Measurements from ENCODE around the gene PPP1R9B. TPM values are rescaled to one million over a fixed set of nuclear protein-coding genes. Genes with fewer than 3 reads are reported as not detected.
A peak's percentile ranks its signal among the peaks of the same experiment; 100 is the strongest.

PPP1R9B gene
- total and polyA plus RNA-seq, 9 donors: 24.7 to 66.1 (median 48.5) TPM

DNA sequence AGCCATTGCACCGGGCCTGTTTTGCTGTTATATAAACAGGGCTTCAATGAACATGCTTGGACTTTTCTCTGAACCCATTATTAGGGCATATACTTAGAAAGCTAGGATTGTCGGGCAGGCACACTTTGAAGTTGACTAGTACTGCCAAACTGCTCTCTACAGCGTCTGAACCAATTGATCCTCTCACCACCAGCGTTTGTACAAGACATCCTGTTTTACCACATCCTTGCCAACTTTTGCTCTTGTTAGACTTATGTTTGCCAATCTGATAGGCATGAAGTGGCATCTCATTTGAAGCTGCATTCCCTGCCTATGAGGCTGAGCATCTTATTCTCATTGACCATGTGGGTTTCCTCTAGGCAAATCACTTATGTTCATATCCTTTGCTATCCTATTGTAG lies 7.4 kb upstream of the PPP1R9B start:
- H3K27ac ChIP-seq (ENCODE audit: low read length): no peak overlapping the region
- 70% methylated on average over 4 of the region's 4 CpGs for WGBS (ENCODE audit: insufficient coverage)

DNA sequence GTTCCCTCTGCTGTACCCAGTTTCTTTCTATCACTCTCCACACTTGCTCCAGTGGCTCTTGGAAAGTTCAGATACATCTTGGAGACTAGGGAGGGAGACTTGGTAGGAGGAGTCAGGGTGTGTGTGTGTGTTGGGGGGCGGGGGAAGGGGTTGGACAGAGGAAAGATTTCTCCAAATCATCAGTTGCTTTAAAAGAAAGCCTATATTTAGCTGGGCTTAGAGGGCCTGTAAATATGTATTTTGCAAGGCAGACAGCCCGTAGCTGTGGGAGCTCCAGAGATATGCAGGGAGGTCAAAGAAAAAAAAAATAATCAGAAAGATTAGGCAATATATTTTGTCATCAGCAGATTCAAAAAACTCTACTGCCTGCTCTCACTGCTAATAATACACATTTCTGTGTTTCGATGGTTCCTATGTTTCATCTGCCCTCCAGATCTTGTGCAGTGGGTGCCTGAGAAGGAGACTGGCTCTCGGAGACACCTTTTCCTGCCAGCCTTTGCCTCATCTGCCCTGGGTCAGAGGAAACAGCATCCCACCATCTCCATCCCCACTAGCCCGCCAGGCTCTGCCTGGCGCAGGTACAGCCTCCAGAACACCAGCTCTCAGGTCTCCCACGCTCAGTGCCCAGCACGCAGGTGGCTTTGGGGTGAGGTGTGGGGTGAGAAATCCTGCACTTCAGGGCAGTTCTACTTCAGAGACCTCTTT lies 4.8 kb upstream of the PPP1R9B start:
- Histone ChIP-seq H3K27ac (ENCODE audit: low read length) (peak overlapping the region; percentile 98), H3K9me3 (replicated peaks; ENCODE audit: control insufficient read depth, low read depth, low read length) (no peaks in the 10 kb centered on the region), H3K4me1 (ENCODE audit: control insufficient read depth, insufficient read depth, low read length) (peaks cover 44% of the 10 kb centered on the region), H3K4me3 (ENCODE audit: low read length) (no peak overlapping the region), H3K36me3 (ENCODE audit: control insufficient read depth, insufficient read depth, low read length) (no peaks in the 10 kb centered on the region), H3K27me3 (ENCODE audit: control insufficient read depth, insufficient read depth, low read length) (no peaks in the 10 kb centered on the region)
- DNase-seq: peak; percentile 90
- WGBS (ENCODE audit: insufficient coverage): 40% methylated on average over 1 of the region's 8 CpGs

More for the DNA sequence above, 7.4 kb upstream of the PPP1R9B start:
- Histone ChIP-seq H3K36me3 (ENCODE audit: control insufficient read depth, insufficient read depth, low read length) (no peaks in the 10 kb centered on the region), H3K4me1 (ENCODE audit: control insufficient read depth, insufficient read depth, low read length) (peaks cover 40% of the 10 kb centered on the region), H3K27me3 (ENCODE audit: control insufficient read depth, insufficient read depth, low read length) (no peaks in the 10 kb centered on the region), H3K4me3 (ENCODE audit: low read length) (no peak overlapping the region), H3K9me3 (replicated peaks; ENCODE audit: control insufficient read depth, low read depth, low read length) (no peaks in the 10 kb centered on the region)
- no peak for DNase-seq

DNA sequence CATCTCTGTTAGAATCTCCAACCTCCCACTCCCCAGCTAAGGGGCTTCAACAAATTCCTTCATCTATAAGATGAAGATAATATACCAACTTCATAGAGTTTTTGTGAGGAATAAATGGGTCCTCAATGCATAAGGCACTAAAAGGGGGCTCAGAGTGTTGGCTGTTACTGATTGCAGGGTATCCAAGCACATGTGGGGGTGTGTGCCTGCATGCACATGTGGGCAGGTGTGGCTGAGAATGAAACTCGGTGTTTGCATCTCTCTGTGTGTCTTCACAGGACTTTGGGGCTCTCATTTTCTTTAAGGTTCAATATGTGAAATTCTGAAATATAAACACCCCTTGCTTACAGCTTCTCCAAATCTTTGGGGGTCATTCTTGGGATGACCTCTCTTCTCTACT lies 4.1 kb upstream of the PPP1R9B start:
- 0% methylated on average over 1 of the region's 1 CpG for WGBS (ENCODE audit: insufficient coverage)
- no peaks in the 10 kb centered on the region for H3K36me3 ChIP-seq (ENCODE audit: control insufficient read depth, insufficient read depth, low read length)
- no peaks in the 10 kb centered on the region for H3K9me3 ChIP-seq (replicated peaks; ENCODE audit: control insufficient read depth, low read depth, low read length)
- peak overlapping the region; percentile 98 for H3K27ac ChIP-seq (ENCODE audit: low read length)
- H3K4me3 ChIP-seq (ENCODE audit: low read length): no peak overlapping the region
- peaks cover 44% of the 10 kb centered on the region for H3K4me1 ChIP-seq (ENCODE audit: control insufficient read depth, insufficient read depth, low read length)
- no peak for DNase-seq
- H3K27me3 ChIP-seq (ENCODE audit: control insufficient read depth, insufficient read depth, low read length): no peaks in the 10 kb centered on the region

DNA sequence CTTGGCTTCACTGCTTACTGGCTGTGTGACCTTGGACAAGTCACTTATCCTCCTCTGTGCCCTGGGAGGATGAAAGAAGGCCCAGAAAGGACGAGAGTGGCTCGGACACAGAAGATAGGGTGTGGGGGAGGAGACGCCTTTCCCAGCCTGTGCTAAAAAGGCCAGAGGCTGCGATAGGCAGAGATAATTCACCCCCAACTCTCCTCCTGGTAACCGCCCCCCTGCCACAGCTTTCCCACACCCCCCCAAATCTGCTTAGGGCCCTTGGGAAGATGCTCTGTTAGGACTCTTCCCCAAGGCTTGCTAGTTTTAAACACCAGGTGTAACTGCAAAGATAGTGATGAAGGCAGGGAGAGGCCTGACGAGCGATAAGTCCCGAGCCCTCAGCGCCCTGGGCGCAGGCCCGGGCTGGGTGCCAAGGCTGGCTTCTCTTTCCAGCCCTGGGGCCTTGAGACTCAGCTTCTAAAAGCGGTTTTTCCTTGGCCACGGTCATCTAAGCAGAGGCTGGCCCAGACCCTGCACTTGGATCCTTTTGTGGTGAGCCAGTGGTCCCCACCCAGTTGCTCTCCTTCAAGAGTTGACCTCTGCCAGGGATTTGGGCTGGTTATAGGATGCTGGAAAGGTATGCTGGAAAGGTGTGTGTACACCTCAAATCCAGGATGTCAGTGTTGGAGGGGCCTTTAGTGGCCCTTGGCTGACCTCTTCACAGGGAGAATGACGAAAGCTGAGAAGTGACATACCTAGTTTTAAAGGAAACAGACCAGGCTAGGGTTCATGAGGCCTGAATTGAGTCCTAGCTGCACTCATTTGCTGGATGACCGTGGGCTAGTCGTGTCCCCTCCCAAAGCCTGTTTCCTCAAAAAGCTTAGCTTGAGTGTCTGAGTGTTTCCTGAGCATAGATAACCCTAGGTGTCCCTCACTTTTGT lies 3.4 kb upstream of the PPP1R9B start:
- peak overlapping the region; percentile 98 for H3K27ac ChIP-seq (ENCODE audit: low read length)
- H3K27me3 ChIP-seq (ENCODE audit: control insufficient read depth, insufficient read depth, low read length): no peaks in the 10 kb centered on the region
- peaks cover 49% of the 10 kb centered on the region for H3K4me1 ChIP-seq (ENCODE audit: control insufficient read depth, insufficient read depth, low read length)
- H3K36me3 ChIP-seq (ENCODE audit: control insufficient read depth, insufficient read depth, low read length): no peaks in the 10 kb centered on the region
- H3K9me3 ChIP-seq (replicated peaks; ENCODE audit: control insufficient read depth, low read depth, low read length): no peaks in the 10 kb centered on the region
- peak; percentile 80 for DNase-seq
- H3K4me3 ChIP-seq (ENCODE audit: low read length): no peak overlapping the region
- WGBS (ENCODE audit: insufficient coverage): 24% methylated on average over 13 of the region's 16 CpGs

DNA sequence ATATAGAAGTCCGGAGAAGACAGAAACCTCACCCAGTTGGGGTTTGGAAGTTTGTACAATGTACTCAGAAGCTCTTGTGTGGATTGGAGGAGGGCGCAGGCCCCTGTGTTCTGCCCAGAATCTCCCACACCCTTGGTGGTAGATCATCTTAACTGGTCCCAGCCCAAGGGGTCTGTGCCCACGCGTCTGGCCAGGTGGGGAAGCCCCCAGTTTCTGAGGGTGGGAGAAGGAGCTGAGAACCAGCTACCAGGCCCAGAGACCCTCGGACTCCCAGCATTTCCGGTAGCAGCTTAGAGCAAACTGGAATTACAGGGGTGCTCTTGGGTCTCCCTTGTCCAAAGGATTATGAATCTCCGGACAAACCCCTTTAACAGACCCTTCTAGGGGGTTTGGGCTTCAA lies 2.3 kb upstream of the PPP1R9B start:
- 20% methylated on average over 2 of the region's 7 CpGs for WGBS (ENCODE audit: insufficient coverage)
- H3K36me3 ChIP-seq (ENCODE audit: control insufficient read depth, insufficient read depth, low read length): no peaks in the 10 kb centered on the region
- H3K9me3 ChIP-seq (replicated peaks; ENCODE audit: control insufficient read depth, low read depth, low read length): no peaks in the 10 kb centered on the region
- DNase-seq: no peak
- H3K27me3 ChIP-seq (ENCODE audit: control insufficient read depth, insufficient read depth, low read length): no peaks in the 10 kb centered on the region
- peaks cover 60% of the 10 kb centered on the region for H3K4me1 ChIP-seq (ENCODE audit: control insufficient read depth, insufficient read depth, low read length)
- peak overlapping the region; percentile 98 for H3K27ac ChIP-seq (ENCODE audit: low read length)
- no peak overlapping the region for H3K4me3 ChIP-seq (ENCODE audit: low read length)

DNA sequence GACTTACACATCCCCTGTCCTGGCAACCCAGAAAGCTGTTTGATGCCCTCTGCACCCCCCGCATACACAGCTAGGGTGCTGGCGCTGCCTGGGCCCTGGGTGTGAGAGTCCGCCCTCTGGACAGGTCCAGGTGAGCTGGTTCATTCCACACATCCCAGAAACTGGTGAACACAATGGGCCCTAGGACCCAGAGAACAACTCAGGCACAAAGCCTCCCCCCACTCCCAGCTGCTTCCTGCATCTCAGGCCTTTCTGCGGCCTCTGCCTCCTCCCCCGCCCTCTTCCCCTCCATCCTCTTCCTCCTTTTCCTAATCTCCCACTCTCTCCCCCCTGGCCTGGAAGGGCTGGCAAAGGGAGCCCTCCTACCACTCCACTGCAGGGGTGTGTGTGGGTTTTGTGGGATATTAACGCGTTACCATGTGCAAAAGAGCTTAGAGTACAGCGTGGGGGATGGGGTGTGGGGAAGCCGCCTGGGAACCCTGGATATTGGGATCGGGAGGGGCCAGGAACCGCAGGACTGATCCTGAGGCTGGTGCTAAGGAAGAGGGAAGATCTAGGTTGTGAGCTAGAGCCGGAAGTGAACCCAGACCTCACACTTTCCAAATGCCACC lies 1.6 kb upstream of the PPP1R9B start:
- Histone ChIP-seq H3K4me3 (ENCODE audit: low read length) (peak overlapping the region; percentile 79), H3K36me3 (ENCODE audit: control insufficient read depth, insufficient read depth, low read length) (no peaks in the 10 kb centered on the region), H3K27me3 (ENCODE audit: control insufficient read depth, insufficient read depth, low read length) (no peaks in the 10 kb centered on the region), H3K27ac (ENCODE audit: low read length) (peak overlapping the region; percentile 98), H3K9me3 (replicated peaks; ENCODE audit: control insufficient read depth, low read depth, low read length) (no peaks in the 10 kb centered on the region), H3K4me1 (ENCODE audit: control insufficient read depth, insufficient read depth, low read length) (peaks cover 67% of the 10 kb centered on the region)
- WGBS (ENCODE audit: insufficient coverage): 0% methylated on average over 5 of the region's 12 CpGs
- peak; percentile 98 for DNase-seq

DNA sequence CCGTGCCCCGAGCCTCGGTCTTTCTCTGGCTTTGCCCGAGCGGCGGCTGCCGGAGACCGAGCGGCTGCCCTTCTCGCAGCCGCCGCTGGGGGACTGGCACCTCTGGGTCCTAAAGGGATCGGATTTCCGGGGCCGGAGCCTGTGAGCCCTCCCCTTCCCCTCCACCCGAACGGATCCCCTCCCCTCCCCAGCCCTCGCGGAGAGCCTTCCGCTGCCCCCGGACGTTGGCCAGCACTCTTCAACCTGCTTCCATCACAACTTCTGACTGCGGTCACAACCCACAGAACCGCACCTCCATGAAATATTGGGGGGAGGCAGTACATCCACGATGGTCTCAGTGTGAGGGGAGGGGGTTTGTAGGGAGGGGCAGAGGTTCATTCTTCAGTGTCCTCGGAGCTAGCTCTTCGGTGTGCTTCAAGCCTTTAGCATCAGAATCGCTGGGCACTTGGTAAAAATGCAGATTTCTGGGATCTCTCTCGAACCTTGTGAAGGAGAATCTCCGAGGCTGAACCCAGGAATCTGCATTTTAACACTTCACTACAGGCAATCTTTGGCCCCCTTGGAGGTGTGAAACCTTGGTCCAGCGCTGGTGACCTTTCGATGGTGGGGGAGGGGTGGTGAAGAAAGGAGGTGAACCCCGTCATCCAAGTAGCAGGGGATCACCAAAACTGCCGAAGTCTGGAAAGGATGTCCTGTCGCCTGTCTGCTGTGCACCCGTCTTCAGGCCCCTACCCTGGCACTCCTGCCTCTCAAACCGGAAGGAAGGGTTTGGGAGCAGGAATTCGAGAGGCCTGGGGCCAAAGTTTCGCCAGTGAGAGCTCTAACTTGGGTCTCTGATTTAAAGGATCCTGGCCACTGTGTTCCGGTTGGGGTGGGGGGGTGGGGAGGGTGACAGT lies 812 bp upstream of the PPP1R9B start:
- peak; percentile 97 for DNase-seq
- peaks cover 75% of the 10 kb centered on the region for H3K4me1 ChIP-seq (ENCODE audit: control insufficient read depth, insufficient read depth, low read length)

DNA sequence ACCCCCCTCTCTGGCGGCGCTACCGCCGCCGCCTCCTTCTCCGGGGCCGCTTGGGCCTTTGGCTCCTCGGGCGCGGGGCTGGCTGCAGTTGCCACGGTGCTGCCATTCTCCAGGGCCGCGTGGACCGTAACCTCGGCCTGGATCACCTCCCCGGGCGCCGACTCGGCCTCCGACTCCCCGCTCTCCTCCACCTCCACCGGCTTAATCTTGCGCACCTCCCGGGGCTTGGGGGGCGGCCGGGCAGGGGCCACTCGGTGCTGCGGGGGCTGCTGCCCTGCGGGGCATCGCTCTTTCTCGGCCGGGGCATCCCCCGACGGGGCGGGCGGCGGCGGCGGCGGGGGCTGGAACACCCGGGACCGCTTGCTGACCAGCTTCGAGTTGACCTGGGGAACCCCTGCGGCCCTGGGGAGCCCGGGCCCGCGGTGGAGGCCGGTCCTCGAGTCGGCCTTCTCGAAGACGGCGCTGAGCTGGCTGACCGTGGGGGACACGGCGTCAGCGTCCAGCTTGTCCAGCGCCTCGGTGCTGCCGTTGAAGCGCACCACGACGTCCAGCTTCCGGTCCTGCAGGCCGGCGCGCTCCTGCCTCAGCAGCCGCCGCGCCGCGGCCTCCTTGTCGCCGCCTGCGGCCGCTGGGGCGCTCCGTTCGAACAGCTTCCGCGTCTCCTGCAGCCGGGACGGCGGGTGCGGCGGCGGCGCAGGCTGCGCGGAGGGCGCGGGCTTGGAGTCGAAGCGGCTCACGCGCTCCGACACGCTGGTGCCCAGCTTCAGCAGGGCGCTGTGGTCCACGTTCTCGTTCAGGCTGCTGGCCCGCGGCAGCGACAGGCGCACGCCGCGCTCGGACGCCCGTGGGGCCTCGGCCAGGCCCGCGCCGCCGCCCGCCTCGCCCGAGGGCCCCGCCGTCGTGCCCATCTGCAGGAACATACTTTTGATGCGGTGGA lies 792 bp downstream of the PPP1R9B start:
- Histone ChIP-seq H3K4me3 (ENCODE audit: low read length) (peak overlapping the region; percentile 79), H3K36me3 (ENCODE audit: control insufficient read depth, insufficient read depth, low read length) (peaks cover 21% of the 10 kb centered on the region), H3K27ac (ENCODE audit: low read length) (peak overlapping the region; percentile 81), H3K27me3 (ENCODE audit: control insufficient read depth, insufficient read depth, low read length) (no peaks in the 10 kb centered on the region), H3K4me1 (ENCODE audit: control insufficient read depth, insufficient read depth, low read length) (peaks cover 73% of the 10 kb centered on the region), H3K9me3 (replicated peaks; ENCODE audit: control insufficient read depth, low read depth, low read length) (no peaks in the 10 kb centered on the region)
- under 1% methylated on average over 123 of the region's 123 CpGs for WGBS (ENCODE audit: insufficient coverage)
- peak; percentile 71 for DNase-seq

More for the DNA sequence above, 812 bp upstream of the PPP1R9B start:
- Histone ChIP-seq H3K27me3 (ENCODE audit: control insufficient read depth, insufficient read depth, low read length) (no peaks in the 10 kb centered on the region), H3K36me3 (ENCODE audit: control insufficient read depth, insufficient read depth, low read length) (peaks cover 6% of the 10 kb centered on the region), H3K9me3 (replicated peaks; ENCODE audit: control insufficient read depth, low read depth, low read length) (no peaks in the 10 kb centered on the region), H3K27ac (ENCODE audit: low read length) (peak overlapping the region; percentile 98), H3K4me3 (ENCODE audit: low read length) (peak overlapping the region; percentile 79)
- WGBS (ENCODE audit: insufficient coverage): 0% methylated on average over 18 of the region's 40 CpGs

DNA sequence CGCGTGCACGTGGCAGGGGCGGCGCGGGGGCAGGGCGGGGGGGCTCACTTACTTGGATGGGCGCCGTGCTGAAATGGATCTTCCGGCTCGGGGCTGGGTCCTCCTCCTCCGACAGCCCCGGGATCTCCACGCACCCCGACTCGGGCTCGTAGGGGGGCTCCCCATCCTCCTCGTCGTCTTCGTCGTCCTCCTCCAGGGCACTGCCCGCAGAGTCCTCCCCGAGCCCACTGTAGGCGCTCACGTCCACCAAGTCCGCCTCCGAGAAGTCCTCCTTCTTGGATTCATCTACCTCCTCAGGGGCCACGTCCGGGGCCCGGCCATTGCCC lies 1.4 kb downstream of the PPP1R9B start:
- DNase-seq: no peak
- WGBS (ENCODE audit: insufficient coverage): under 1% methylated on average over 30 of the region's 30 CpGs
- Histone ChIP-seq H3K4me3 (ENCODE audit: low read length) (peak overlapping the region; percentile 79), H3K4me1 (ENCODE audit: control insufficient read depth, insufficient read depth, low read length) (peaks cover 67% of the 10 kb centered on the region), H3K36me3 (ENCODE audit: control insufficient read depth, insufficient read depth, low read length) (peaks cover 27% of the 10 kb centered on the region), H3K27ac (ENCODE audit: low read length) (peak overlapping the region; percentile 81), H3K27me3 (ENCODE audit: control insufficient read depth, insufficient read depth, low read length) (no peaks in the 10 kb centered on the region), H3K9me3 (replicated peaks; ENCODE audit: control insufficient read depth, low read depth, low read length) (no peaks in the 10 kb centered on the region)
